ENCODE results near the gene KCNH1.

Gene KCNH1

GRCh38 chr1:210878564-210878963 lies 255.4 kb downstream of the KCNH1 start:
- no peak for TF ChIP-seq CTCF (IDR thresholded peaks at IDR 0.05)

GRCh38 chr1:210876275-210876674 lies 257.7 kb downstream of the KCNH1 start:
- TF ChIP-seq CTCF (IDR thresholded peaks at IDR 0.05): no peak

GRCh38 chr1:210866532-210866931 lies 267.4 kb downstream of the KCNH1 start:
- TF ChIP-seq CTCF (IDR thresholded peaks at IDR 0.05): no peak

- no peak for TF ChIP-seq CTCF (IDR thresholded peaks at IDR 0.05)
These were observed 276.2 kb downstream of the KCNH1 start for GRCh38 chr1:210857705-210858104.

GRCh38 chr1:210857146-210857663 lies 276.7 kb downstream of the KCNH1 start:
- no peak for TF ChIP-seq CTCF (IDR thresholded peaks at IDR 0.05)

- TF ChIP-seq CTCF (IDR thresholded peaks at IDR 0.05): no peak
These were observed 278.5 kb downstream of the KCNH1 start for GRCh38 chr1:210855440-210855839.

GRCh38 chr1:210853276-210853675 lies 280.7 kb downstream of the KCNH1 start:
- no peak for TF ChIP-seq CTCF (IDR thresholded peaks at IDR 0.05)

GRCh38 chr1:210850556-210850955 lies 283.4 kb downstream of the KCNH1 start:
- no peak for TF ChIP-seq CTCF (IDR thresholded peaks at IDR 0.05)
